Loucy (cell line): ENCODE results near the gene BEST1.

Experiments used
- H2AFZ ChIP-seq: fragments of 200-600 bp; sonication (generic); 2 replicates; pipeline ENCODE4 v1.6.0; 2016; ENCODE audit warnings: antibody characterized with exemption, mild to moderate bottlenecking, low read length, moderate library complexity
- H3F3A ChIP-seq: fragments of 200-600 bp; 2 replicates; pipeline ENCODE4 v1.6.0; 2016; ENCODE audit warnings: antibody characterized with exemption, low read depth, mild to moderate bottlenecking
- H3K27me3 ChIP-seq: fragments of 200-600 bp; sonication (generic); 2 replicates; pipeline ENCODE4 v1.6.1; 2014; ENCODE audit warnings: low read length, mild to moderate bottlenecking; ENCODE audit not compliant: insufficient read depth, poor library complexity, severe bottlenecking
- H3K36me3 ChIP-seq: fragments of 200-600 bp; sonication (generic); 2 replicates; pipeline ENCODE4 v1.6.1; 2016; ENCODE audit warnings: low read length; ENCODE audit not compliant: insufficient read depth
- H3K4me1 ChIP-seq: fragments of 200-600 bp; sonication (generic); 2 replicates; pipeline ENCODE4 v1.5.1; 2014; ENCODE audit warnings: low read length, mild to moderate bottlenecking; ENCODE audit not compliant: insufficient read depth, poor library complexity, severe bottlenecking
- H3K4me2 ChIP-seq: fragments of 200-600 bp; sonication (generic); 2 replicates; pipeline ENCODE4 v1.6.0; 2014; ENCODE audit warnings: antibody characterized with exemption, low read length, low read depth, mild to moderate bottlenecking; ENCODE audit not compliant: poor library complexity, severe bottlenecking
- H3K4me3 ChIP-seq: fragments of 200-600 bp; sonication (generic); 2 replicates; pipeline ENCODE4 v1.5.1; 2014; ENCODE audit warnings: low read length, mild to moderate bottlenecking, mixed read lengths; ENCODE audit not compliant: poor library complexity, severe bottlenecking
- H3K79me2 ChIP-seq: fragments of 200-600 bp; sonication (generic); 2 replicates; pipeline ENCODE4 v1.6.1; 2014; ENCODE audit warnings: low read length; ENCODE audit not compliant: insufficient read depth
- H3K9ac ChIP-seq: fragments of 200-600 bp; sonication (generic); 2 replicates; pipeline ENCODE4 v1.6.0; 2014; ENCODE audit warnings: mild to moderate bottlenecking, low read depth, low read length, moderate library complexity; ENCODE audit not compliant: poor library complexity, severe bottlenecking
- H3K9me2 ChIP-seq: fragments of 200-600 bp; sonication (generic); replicated peaks from 2 replicates; pipeline ENCODE4 v1.6.1; 2016; ENCODE audit warnings: low read depth, low read length, mixed read lengths
- H3K9me3 ChIP-seq: fragments of 200-600 bp; sonication (generic); 2 replicates; pipeline ENCODE4 v1.6.1; 2014; ENCODE audit warnings: mild to moderate bottlenecking, antibody characterized with exemption, low read length, low read depth; ENCODE audit not compliant: insufficient read depth
- H4K20me1 ChIP-seq: fragments of 200-600 bp; sonication (generic); 2 replicates; pipeline ENCODE4 v1.6.0; 2014; ENCODE audit warnings: antibody characterized with exemption, low read length, mild to moderate bottlenecking; ENCODE audit not compliant: insufficient read depth, poor library complexity, severe bottlenecking
- EZH2phosphoT487 ChIP-seq: fragments of 200-600 bp; IDR thresholded peaks from 2 replicates; pipeline ENCODE4 v1.6.1; 2018; ENCODE audit warnings: antibody characterized with exemption, mild to moderate bottlenecking, moderate library complexity, borderline replicate concordance
- TF ChIP-seq, protein P1 (sequence below): fragments of 200-600 bp; sonication (generic); conservative IDR thresholded peaks from 2 replicates; pipeline ENCODE4 v1.5.1; 2014; ENCODE audit warnings: mild to moderate bottlenecking, antibody characterized with exemption, low read length

The BEST1 gene

DNA sequence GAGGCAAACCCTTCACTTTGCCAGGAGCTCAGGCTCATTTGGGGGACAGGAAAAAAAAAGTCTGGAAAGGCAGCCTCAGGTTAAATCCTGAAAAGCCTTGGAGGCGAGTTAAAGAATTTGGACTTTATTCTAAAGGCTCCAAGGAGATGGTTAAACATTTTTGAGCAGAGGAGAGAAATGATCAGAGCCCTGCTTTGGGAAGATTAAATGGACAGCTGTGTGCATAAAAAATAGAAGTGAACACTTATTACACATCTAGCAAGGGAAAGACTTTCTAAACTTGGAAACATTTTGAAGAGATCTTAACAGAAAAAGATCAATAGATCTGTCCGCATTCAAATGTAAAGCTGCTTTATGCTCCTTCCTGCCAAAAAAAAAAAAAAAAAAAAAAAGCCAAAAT, 24.4 kb upstream of the BEST1 start:
- Histone ChIP-seq H3K4me2 (no peak overlapping the region), H3K9me2 (no peaks in the 10 kb centered on the region), H3K4me1 (no peaks in the 10 kb centered on the region), H3K36me3 (no peaks in the 10 kb centered on the region), H3K79me2 (no peaks in the 10 kb centered on the region), H3K4me3 (no peak overlapping the region), H3F3A (no peaks in the 10 kb centered on the region), H3K9ac (no peak overlapping the region), H3K9me3 (no peaks in the 10 kb centered on the region), H3K27me3 (no peaks in the 10 kb centered on the region), H2AFZ (no peak overlapping the region), H4K20me1 (no peaks in the 10 kb centered on the region)
- TF ChIP-seq, protein P1, sequence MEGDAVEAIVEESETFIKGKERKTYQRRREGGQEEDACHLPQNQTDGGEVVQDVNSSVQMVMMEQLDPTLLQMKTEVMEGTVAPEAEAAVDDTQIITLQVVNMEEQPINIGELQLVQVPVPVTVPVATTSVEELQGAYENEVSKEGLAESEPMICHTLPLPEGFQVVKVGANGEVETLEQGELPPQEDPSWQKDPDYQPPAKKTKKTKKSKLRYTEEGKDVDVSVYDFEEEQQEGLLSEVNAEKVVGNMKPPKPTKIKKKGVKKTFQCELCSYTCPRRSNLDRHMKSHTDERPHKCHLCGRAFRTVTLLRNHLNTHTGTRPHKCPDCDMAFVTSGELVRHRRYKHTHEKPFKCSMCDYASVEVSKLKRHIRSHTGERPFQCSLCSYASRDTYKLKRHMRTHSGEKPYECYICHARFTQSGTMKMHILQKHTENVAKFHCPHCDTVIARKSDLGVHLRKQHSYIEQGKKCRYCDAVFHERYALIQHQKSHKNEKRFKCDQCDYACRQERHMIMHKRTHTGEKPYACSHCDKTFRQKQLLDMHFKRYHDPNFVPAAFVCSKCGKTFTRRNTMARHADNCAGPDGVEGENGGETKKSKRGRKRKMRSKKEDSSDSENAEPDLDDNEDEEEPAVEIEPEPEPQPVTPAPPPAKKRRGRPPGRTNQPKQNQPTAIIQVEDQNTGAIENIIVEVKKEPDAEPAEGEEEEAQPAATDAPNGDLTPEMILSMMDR = no peak
- TF ChIP-seq EZH2phosphoT487 = no peak

DNA sequence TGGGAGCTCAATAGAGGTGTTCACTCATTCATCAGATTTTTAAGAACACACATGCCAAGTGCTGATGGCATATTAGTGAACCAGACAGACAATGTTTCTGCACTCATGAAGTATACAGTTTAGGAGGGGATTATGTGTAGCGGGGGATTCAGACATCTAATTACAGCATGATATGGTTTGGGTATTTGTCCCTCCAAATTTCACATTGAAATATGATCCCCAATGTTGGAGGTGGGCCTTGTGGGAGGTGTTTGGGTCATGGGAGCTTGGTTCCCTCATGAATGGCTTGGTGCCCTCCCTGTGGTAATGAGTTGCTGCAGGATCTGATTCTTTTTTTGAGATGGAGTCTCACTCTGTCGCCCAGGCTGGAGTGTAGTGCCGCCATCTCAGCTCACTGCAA, 23.9 kb upstream of the BEST1 start:
- no peak overlapping the region for H3K4me2 ChIP-seq
- TF ChIP-seq, protein P1 = no peak
- no peak for TF ChIP-seq EZH2phosphoT487
- H3K9ac ChIP-seq = no peak overlapping the region

DNA sequence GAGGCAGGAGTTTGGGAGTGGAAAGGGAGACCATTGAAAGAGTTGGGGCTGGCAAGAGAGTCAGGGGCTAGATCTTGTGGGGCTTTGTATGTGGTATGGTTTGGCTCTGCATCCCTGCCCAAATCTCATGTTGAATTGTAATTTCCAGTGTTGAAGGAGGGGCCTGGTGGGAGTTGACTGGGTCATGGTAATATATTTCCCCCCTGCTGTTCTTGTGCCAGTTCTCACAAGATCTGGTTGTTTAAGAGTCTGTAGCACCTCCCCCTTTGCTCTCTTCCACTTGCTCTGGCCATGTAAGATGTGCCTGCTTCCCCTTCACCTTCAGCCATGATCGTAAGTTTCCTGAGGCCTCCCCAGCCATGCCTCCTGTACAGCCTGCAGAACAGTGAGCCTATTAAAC, 22.6 kb upstream of the BEST1 start:
- Histone ChIP-seq H3K9me2 (no peaks in the 10 kb centered on the region), H3K4me2 (no peak overlapping the region), H3K9ac (no peak overlapping the region), H3K79me2 (no peaks in the 10 kb centered on the region), H3K27me3 (no peaks in the 10 kb centered on the region), H2AFZ (no peak overlapping the region), H3K4me3 (no peak overlapping the region), H4K20me1 (no peaks in the 10 kb centered on the region), H3K4me1 (no peaks in the 10 kb centered on the region), H3K36me3 (no peaks in the 10 kb centered on the region), H3K9me3 (no peaks in the 10 kb centered on the region), H3F3A (no peaks in the 10 kb centered on the region)
- no peak for TF ChIP-seq EZH2phosphoT487

More for the DNA sequence above, 23.9 kb upstream of the BEST1 start:
- H3K4me1 ChIP-seq = no peaks in the 10 kb centered on the region
- H3K9me2 ChIP-seq = no peaks in the 10 kb centered on the region
- H4K20me1 ChIP-seq = no peaks in the 10 kb centered on the region
- H2AFZ ChIP-seq = no peak overlapping the region
- no peaks in the 10 kb centered on the region for H3F3A ChIP-seq
- no peaks in the 10 kb centered on the region for H3K9me3 ChIP-seq
- no peak overlapping the region for H3K4me3 ChIP-seq
- no peaks in the 10 kb centered on the region for H3K27me3 ChIP-seq
- H3K36me3 ChIP-seq = no peaks in the 10 kb centered on the region
- no peaks in the 10 kb centered on the region for H3K79me2 ChIP-seq

DNA sequence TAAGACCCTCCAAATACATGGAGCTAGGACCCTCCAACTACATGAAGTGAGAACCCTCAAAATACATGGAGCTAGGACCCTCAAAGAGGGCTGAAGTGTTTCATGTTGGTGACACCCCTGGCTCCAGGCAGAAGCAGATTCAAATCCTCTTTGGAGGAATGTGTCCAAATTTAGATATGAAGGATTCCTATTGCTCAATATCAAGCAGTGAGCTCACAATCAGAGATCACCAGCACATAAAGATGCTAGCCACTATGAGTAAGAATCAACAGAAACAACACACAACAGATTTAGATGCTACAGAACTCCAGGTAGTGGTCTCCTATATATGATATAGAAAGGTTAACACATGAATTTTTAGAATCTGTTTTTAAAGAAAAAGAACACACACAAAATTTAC, 21.5 kb upstream of the BEST1 start:
- Histone ChIP-seq H3K9ac (no peak overlapping the region), H3F3A (no peaks in the 10 kb centered on the region), H4K20me1 (no peaks in the 10 kb centered on the region), H3K4me1 (no peaks in the 10 kb centered on the region), H3K4me3 (no peak overlapping the region), H3K27me3 (no peaks in the 10 kb centered on the region), H3K9me3 (no peaks in the 10 kb centered on the region; the same call in 1 of the 2 replicates), H3K79me2 (no peaks in the 10 kb centered on the region), H3K36me3 (no peaks in the 10 kb centered on the region), H2AFZ (no peak overlapping the region), H3K4me2 (no peak overlapping the region), H3K9me2 (no peaks in the 10 kb centered on the region)
- TF ChIP-seq EZH2phosphoT487 = no peak
- TF ChIP-seq, protein P1 = no peak
